IMR-90 (cell line): ENCODE results near the gene RAVER1. TPM values are rescaled to one million over a fixed set of nuclear protein-coding genes. Genes with fewer than 3 reads are reported as not detected.

Experiments
- ATAC-seq: fragments of 200-7000 bp; cut with Tn5 transposase; 2 replicates; pipeline ENCODE4 v1.9.1; 2020; ENCODE audit warnings: low read depth, mild to moderate bottlenecking, moderate library complexity
- BruUV-seq: library from RNA; stranded (reverse); fragments of 400-500 nt; replicated peaks from 2 replicates; lab custom pipeline; 2021; lab: Mats Ljungman, UMichigan
- CTCF ChIA-PET: fragments of 300-600 bp; formaldehyde crosslinking; extraction: SDS; loops from one replicate; lab custom pipeline; 2021; ENCODE audit warnings: antibody characterized with exemption; lab: Yijun Ruan, JAX
- POLR2A ChIA-PET: fragments of 300-600 bp; sonication (Branson Sonifier 250); formaldehyde crosslinking; loops from one replicate; lab custom pipeline; 2022; ENCODE audit warnings: antibody characterized with exemption; ENCODE audit not compliant: unreplicated experiment; lab: Charles Lee
- DNase-seq: peaks from one replicate; pipeline ENCODE4 v3.0.0; 2013
- H2AFZ ChIP-seq: replicated peaks from 2 replicates; pipeline ENCODE3; 2013; ENCODE audit warnings: low read length, mild to moderate bottlenecking; ENCODE audit not compliant: poor library complexity
- H2AK5ac ChIP-seq: 2 replicates; pipeline ENCODE4 v1.6.1; 2013; ENCODE audit warnings: low read depth, low read length, inconsistent platforms
- H2AK9ac ChIP-seq: replicated peaks from 2 replicates; pipeline ENCODE3; 2013; ENCODE audit warnings: mild to moderate bottlenecking, low read depth, low read length, moderate library complexity; ENCODE audit not compliant: poor library complexity
- H2BK120ac ChIP-seq: 2 replicates; pipeline ENCODE4 v1.6.1; 2013; ENCODE audit warnings: low read depth, low read length, inconsistent platforms
- H2BK15ac ChIP-seq: 3 replicates; pipeline ENCODE4 v1.6.1; 2013; ENCODE audit warnings: low read depth, low read length, inconsistent platforms
- H2BK20ac ChIP-seq: 2 replicates; pipeline ENCODE4 v1.6.1; 2013; ENCODE audit warnings: low read depth, mild to moderate bottlenecking, inconsistent platforms, low read length, moderate library complexity
- H2BK5ac ChIP-seq: 2 replicates; pipeline ENCODE4 v1.6.1; 2013; ENCODE audit warnings: mild to moderate bottlenecking, low read depth, low read length, inconsistent platforms; ENCODE audit not compliant: poor library complexity, severe bottlenecking
- H3K14ac ChIP-seq: replicated peaks from 2 replicates; pipeline ENCODE4 v1.6.1; 2013; ENCODE audit warnings: low read depth, low read length, inconsistent platforms
- H3K18ac ChIP-seq: 2 replicates; pipeline ENCODE4 v1.6.1; 2013; ENCODE audit warnings: low read depth, low read length, control low read depth
- H3K23ac ChIP-seq: 2 replicates; pipeline ENCODE4 v1.6.1; 2013; ENCODE audit warnings: low read depth, low read length, inconsistent platforms
- H3K27ac ChIP-seq: 2 replicates; pipeline ENCODE4 v1.5.1; 2013; ENCODE audit warnings: mild to moderate bottlenecking, control low read depth, low read length; ENCODE audit not compliant: insufficient read depth
- H3K27me3 ChIP-seq: 2 replicates; pipeline ENCODE4 v1.6.1; 2013; ENCODE audit warnings: low read length; ENCODE audit not compliant: control insufficient read depth, insufficient read depth
- H3K36me3 ChIP-seq: 2 replicates; pipeline ENCODE4 v1.6.1; 2013; ENCODE audit warnings: low read length, mixed read lengths; ENCODE audit not compliant: control insufficient read depth, insufficient read depth
- H3K4ac ChIP-seq: 2 replicates; pipeline ENCODE4 v1.6.1; 2013; ENCODE audit warnings: low read depth, low read length, inconsistent platforms
- H3K4me1 ChIP-seq: 2 replicates; pipeline ENCODE4 v1.6.1; 2013; ENCODE audit warnings: low read length, mixed read lengths; ENCODE audit not compliant: control insufficient read depth, insufficient read depth
- H3K4me2 ChIP-seq: 2 replicates; pipeline ENCODE4 v1.6.1; 2013; ENCODE audit warnings: low read depth, mild to moderate bottlenecking, control low read depth, low read length, moderate library complexity
- H3K4me3 ChIP-seq: 2 replicates; pipeline ENCODE4 v1.5.1; 2013; ENCODE audit warnings: low read depth, mild to moderate bottlenecking, control low read depth, low read length, moderate library complexity; ENCODE audit not compliant: insufficient read depth
- H3K56ac ChIP-seq: 2 replicates; pipeline ENCODE4 v1.6.1; 2013; ENCODE audit warnings: low read length, inconsistent platforms; ENCODE audit not compliant: insufficient read depth; ENCODE audit errors: extremely low read depth
- H3K79me1 ChIP-seq, 2 experiments: 2 replicates each; pipeline ENCODE4 v1.6.1; 2013; ENCODE audit warnings: low read length in 2 of 2, inconsistent platforms in 1 of 2, low read depth in 1 of 2
- H3K9ac ChIP-seq: 2 replicates; pipeline ENCODE4 v1.6.1; 2013; ENCODE audit warnings: low read depth, low read length, control low read depth
- H3K9me1 ChIP-seq: 2 replicates; pipeline ENCODE4 v1.6.1; 2013; ENCODE audit warnings: low read length, inconsistent platforms; ENCODE audit not compliant: insufficient read depth
- H3K9me3 ChIP-seq: 2 replicates; pipeline ENCODE4 v1.6.1; 2013; ENCODE audit warnings: low read length; ENCODE audit not compliant: control insufficient read depth, insufficient read depth
- H4K20me1 ChIP-seq: 2 replicates; pipeline ENCODE4 v1.6.1; 2013; ENCODE audit warnings: low read length, inconsistent platforms; ENCODE audit not compliant: insufficient read depth
- H4K5ac ChIP-seq: 2 replicates; pipeline ENCODE4 v1.6.1; 2013; ENCODE audit warnings: mild to moderate bottlenecking, low read depth, low read length, control low read depth
- H4K8ac ChIP-seq, 2 experiments: 2 replicates each; pipeline ENCODE4 v1.6.1; 2013; ENCODE audit warnings: low read depth in 2 of 2, low read length in 2 of 2, control low read depth in 1 of 2, inconsistent platforms in 1 of 2
- H4K91ac ChIP-seq: 2 replicates; pipeline ENCODE4 v1.6.1; 2013; ENCODE audit warnings: low read depth, low read length, inconsistent platforms; ENCODE audit not compliant: insufficient read depth
- BHLHE40 ChIP-seq: fragments of 150-350 bp; IDR thresholded peaks from 2 replicates; pipeline ENCODE4 v1.6.1; 2016; ENCODE audit warnings: mild to moderate bottlenecking, low read depth, low read length
- CEBPB ChIP-seq: IDR thresholded peaks from 2 replicates; pipeline ENCODE4 v1.6.1; 2012; ENCODE audit warnings: low read depth, low read length, improper control_type of control experiment
- CHD1 ChIP-seq: IDR thresholded peaks from 2 replicates; pipeline ENCODE4 v1.6.1; 2012; ENCODE audit warnings: low read depth, low read length, improper control_type of control experiment
- CTCF ChIP-seq: conservative IDR thresholded peaks from 2 replicates; pipeline ENCODE4 v1.5.1; 2012; ENCODE audit warnings: mild to moderate bottlenecking, low read depth, low read length, improper control_type of control experiment
- ELK1 ChIP-seq: fragments of 150-350 bp; IDR thresholded peaks from 2 replicates; pipeline ENCODE4 v1.6.1; 2016; ENCODE audit warnings: low read depth, mild to moderate bottlenecking, low read length, moderate library complexity, borderline replicate concordance
- FOS ChIP-seq: fragments of 150-350 bp; IDR thresholded peaks from 2 replicates; pipeline ENCODE4 v1.6.1; 2016; ENCODE audit warnings: low read depth, low read length
- MAFK ChIP-seq: IDR thresholded peaks from 2 replicates; pipeline ENCODE4 v1.6.1; 2012; ENCODE audit warnings: low read depth, low read length, improper control_type of control experiment
- MAZ ChIP-seq: IDR thresholded peaks from 2 replicates; pipeline ENCODE4 v1.6.1; 2012; ENCODE audit warnings: low read depth, mild to moderate bottlenecking, low read length, improper control_type of control experiment, moderate library complexity, borderline replicate concordance
- MXI1 ChIP-seq: IDR thresholded peaks from 2 replicates; pipeline ENCODE4 v1.6.1; 2012; ENCODE audit warnings: low read depth, mild to moderate bottlenecking, low read length, moderate library complexity, borderline replicate concordance
- NFE2L2 ChIP-seq: fragments of 150-350 bp; IDR thresholded peaks from 2 replicates; pipeline ENCODE4 v1.6.1; 2016; ENCODE audit warnings: low read depth, mild to moderate bottlenecking, low read length
- POLR2A ChIP-seq: IDR thresholded peaks from 2 replicates; pipeline ENCODE4 v1.6.1; 2012; ENCODE audit warnings: mild to moderate bottlenecking, low read depth, low read length
- RAD21 ChIP-seq: IDR thresholded peaks from 2 replicates; pipeline ENCODE4 v1.6.1; 2012; ENCODE audit warnings: low read length, improper control_type of control experiment
- RCOR1 ChIP-seq: IDR thresholded peaks from 2 replicates; pipeline ENCODE4 v1.6.1; 2012; ENCODE audit warnings: mild to moderate bottlenecking, low read length, improper control_type of control experiment; ENCODE audit not compliant: insufficient replicate concordance
- RFX5 ChIP-seq: IDR thresholded peaks from 2 replicates; pipeline ENCODE4 v1.8.0; 2012; ENCODE audit warnings: low read depth, mild to moderate bottlenecking, low read length, moderate library complexity
- SMC3 ChIP-seq: fragments of 150-350 bp; IDR thresholded peaks from 2 replicates; pipeline ENCODE4 v1.6.1; 2016; ENCODE audit warnings: low read depth, mild to moderate bottlenecking, antibody characterized with exemption, low read length, moderate library complexity
- USF2 ChIP-seq: fragments of 150-350 bp; IDR thresholded peaks from 2 replicates; pipeline ENCODE4 v1.6.1; 2017; ENCODE audit warnings: mild to moderate bottlenecking, antibody characterized with exemption, low read length, low read depth
- WGBS, 2 experiments: methylation state at CpG; one replicate each; pipeline versions ENCODE4 v1.1.5 to v1.1.7; 2013; ENCODE audit warnings: missing lambda C conversion rate in 2 of 2; ENCODE audit not compliant: insufficient read length in 1 of 2; ENCODE audit errors: extremely low coverage in 2 of 2; 5-methylcytosine and 5-hydroxymethylcytosine counted together
- dilution Hi-C: fragments of 300-500 bp; cut with HindIII; formaldehyde crosslinking; loops from one replicate; pipeline ENCODE4 v1.14.3; 2018; ENCODE audit warnings: low sequenced_read_pairs; ENCODE audit not compliant: unreplicated experiment
- in situ Hi-C: fragments of 300-500 bp; cut with MboI; formaldehyde crosslinking; loops from 3 replicates; pipeline ENCODE4 v1.14.3; 2019; ENCODE audit warnings: low sequenced_read_pairs, inconsistent platforms, mixed read lengths
- intact Hi-C: fragments of 100-400 bp; cut with micrococcal nuclease; formaldehyde crosslinking; loops from 2 replicates; pipeline ENCODE4 v1.10.0; 2022
- polyA plus RNA-seq, 3 experiments: library from polyadenylated mRNA; depleted of rRNA; stranded (reverse); fragments of >200 nt; gene quantifications; 2 replicates each; pipeline ENCODE4 v1.2.3, GENCODE V29; 2012; ENCODE audit warnings: low replicate concordance in 1 of 3
- total RNA-seq: library from RNA; depleted of rRNA; stranded (reverse); fragments of >200 nt; gene quantifications from 2 replicates; pipeline ENCODE4 v1.2.3, GENCODE V29; 2012

Gene RAVER1
- total and polyA plus RNA-seq, 2 of the 4 experiments (the other 2 are of a cell fraction), result 2.7 to 18.1 TPM

- Histone ChIP-seq H2AK5ac (no peak within 1 kb of the TSS), H3K4ac (no peak within 1 kb of the TSS), H2BK20ac (no peak within 1 kb of the TSS), H3K14ac (no peak within 1 kb of the TSS), H3K27me3 (no peaks in the 10 kb centered on the region), H4K20me1 (no peaks in the 10 kb centered on the region), H3K56ac (no peak within 1 kb of the TSS), H3K9me3 (no peaks in the 10 kb centered on the region), H2BK15ac (no peak within 1 kb of the TSS), H4K91ac (no peak within 1 kb of the TSS), H2BK120ac (no peak within 1 kb of the TSS), H3K4me3 (no peak within 1 kb of the TSS), H2AK9ac (peak within 1 kb of the TSS; percentile 15), H3K27ac (no peak within 1 kb of the TSS), H3K18ac (no peak within 1 kb of the TSS), H3K9me1 (peaks cover 8% of the 10 kb centered on the region; the same call in 1 of the 2 replicates), H3K9ac (no peak within 1 kb of the TSS), H3K4me1 (peaks cover 9% of the 10 kb centered on the region), H4K5ac (no peak within 1 kb of the TSS), H3K23ac (no peak within 1 kb of the TSS), H4K8ac (no peak within 1 kb of the TSS), H2BK5ac (no peak within 1 kb of the TSS), H2AFZ (no peak within 1 kb of the TSS), H3K79me1 (peaks cover 6 to 10% of the 10 kb centered on the region in 2 experiments), H3K4me2 (no peak within 1 kb of the TSS), H3K36me3 (peaks cover 14% of the 10 kb centered on the region)
- no peak for DNase-seq
- CTCF ChIA-PET, result no interaction called here
- intact Hi-C loops, result no loop called here
- BruUV-seq, result no TSS peak
- no peak for ATAC-seq
- in situ Hi-C loops, result no loop called here
- 92% methylated on average over 9 of the region's 24 CpGs; no CpG with 5 or more reads in 1 of the 2 experiments for WGBS, 2 experiments
- POLR2A ChIA-PET, result no interaction called here
- dilution Hi-C loops, result no loop called here
- no peak for TF ChIP-seq CEBPB
- no peak for TF ChIP-seq SMC3
- no peak for TF ChIP-seq MAZ
- TF ChIP-seq POLR2A, result no peak
- TF ChIP-seq RCOR1, result no peak
- no peak for TF ChIP-seq ELK1
- no peak for TF ChIP-seq FOS
- TF ChIP-seq RAD21, result no peak
- TF ChIP-seq USF2, result no peak
- no peak for TF ChIP-seq NFE2L2
- TF ChIP-seq BHLHE40, result no peak
- no peak for TF ChIP-seq MAFK
- no peak for TF ChIP-seq CHD1
- TF ChIP-seq RFX5, result no peak
- TF ChIP-seq MXI1, result no peak
- TF ChIP-seq CTCF, result no peak
Observed at GRCh38 chr19:10309423-10309822, 23.9 kb downstream of the RAVER1 start, which contains the start of gene ZGLP1. Gene ZGLP1, minus strand, starts transcription at chr19:10309815.
